HL-60 (cell line): Measurements from ENCODE around the gene DCAF15.

Experiments
- POLR2AphosphoS5 ChIP-seq: IDR thresholded peaks from 2 replicates; pipeline ENCODE4 v1.6.1; 2012; ENCODE audit warnings: low read depth
- TF ChIP-seq, protein P1 (sequence below): IDR thresholded peaks from one replicate; pipeline ENCODE4 v1.5.1; 2011; ENCODE audit warnings: low read length, control low read depth, inconsistent platforms; ENCODE audit not compliant: insufficient read depth

DNA sequence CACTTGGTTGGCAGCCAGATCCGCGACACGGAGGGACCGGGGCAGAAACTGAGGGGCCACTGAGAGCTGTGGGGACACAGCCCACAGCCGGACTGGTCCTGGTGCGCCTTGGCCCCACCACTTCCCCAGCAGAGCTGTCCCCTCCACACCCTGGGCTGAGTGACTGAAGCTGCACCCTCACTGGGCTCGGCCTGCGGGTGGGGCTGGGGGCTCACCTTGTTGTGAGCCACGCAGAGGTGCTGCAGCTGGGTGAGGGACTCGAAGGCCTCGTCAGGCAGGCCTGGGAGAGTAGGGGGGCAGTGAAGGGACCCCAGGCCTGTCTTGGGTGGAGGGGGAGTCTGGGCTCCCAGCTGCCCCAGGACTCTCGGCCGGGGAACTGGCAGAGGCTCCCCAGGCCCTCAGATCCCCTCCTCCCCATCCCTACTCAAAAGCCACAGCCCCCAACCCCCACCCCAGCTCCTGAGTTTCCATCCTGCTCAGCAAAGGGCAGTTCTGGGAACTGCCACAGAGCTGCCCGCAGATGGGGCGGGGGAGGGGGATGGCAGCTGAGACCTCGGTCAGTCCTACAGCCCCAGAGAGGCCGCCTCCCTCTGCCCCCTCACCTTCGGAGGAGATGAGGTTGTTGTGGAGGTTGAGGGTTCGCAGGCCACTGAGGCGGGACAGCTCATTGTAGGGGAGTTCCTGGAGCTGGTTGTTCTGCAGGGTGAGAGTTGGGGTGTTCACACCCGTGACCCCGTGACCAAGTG lies 16.4 kb upstream of the DCAF15 start:
- no peak for TF ChIP-seq POLR2AphosphoS5
- TF ChIP-seq, protein P1, sequence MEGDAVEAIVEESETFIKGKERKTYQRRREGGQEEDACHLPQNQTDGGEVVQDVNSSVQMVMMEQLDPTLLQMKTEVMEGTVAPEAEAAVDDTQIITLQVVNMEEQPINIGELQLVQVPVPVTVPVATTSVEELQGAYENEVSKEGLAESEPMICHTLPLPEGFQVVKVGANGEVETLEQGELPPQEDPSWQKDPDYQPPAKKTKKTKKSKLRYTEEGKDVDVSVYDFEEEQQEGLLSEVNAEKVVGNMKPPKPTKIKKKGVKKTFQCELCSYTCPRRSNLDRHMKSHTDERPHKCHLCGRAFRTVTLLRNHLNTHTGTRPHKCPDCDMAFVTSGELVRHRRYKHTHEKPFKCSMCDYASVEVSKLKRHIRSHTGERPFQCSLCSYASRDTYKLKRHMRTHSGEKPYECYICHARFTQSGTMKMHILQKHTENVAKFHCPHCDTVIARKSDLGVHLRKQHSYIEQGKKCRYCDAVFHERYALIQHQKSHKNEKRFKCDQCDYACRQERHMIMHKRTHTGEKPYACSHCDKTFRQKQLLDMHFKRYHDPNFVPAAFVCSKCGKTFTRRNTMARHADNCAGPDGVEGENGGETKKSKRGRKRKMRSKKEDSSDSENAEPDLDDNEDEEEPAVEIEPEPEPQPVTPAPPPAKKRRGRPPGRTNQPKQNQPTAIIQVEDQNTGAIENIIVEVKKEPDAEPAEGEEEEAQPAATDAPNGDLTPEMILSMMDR = no peak
